Measurements from ENCODE around the gene C1orf216.

C1orf216 gene

DNA sequence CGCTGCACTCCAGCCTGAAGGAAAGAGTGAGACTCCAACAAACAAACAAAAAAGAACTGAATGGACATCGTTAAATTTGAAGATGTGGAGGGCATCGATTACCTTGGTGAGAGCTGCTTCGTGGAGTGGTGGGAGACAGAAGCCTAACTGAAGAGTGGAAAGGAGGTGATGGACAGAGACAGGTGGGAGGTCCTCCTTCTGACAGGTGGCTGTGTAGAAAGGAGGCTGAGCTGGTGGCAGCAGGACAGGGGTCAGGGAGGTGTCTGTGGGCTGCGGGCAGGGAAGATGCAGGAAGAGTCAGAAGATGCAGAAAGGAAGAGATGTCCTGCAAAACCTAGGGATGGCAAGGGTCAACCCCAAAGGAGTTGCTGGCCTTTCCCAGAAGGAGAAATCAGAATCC, 30.5 kb downstream of the C1orf216 start:
- no peak overlapping the region for H3K4me3 ChIP-seq (ENCODE audit: control insufficient read depth, low read depth, low read length)
- TF ChIP-seq, protein P1, sequence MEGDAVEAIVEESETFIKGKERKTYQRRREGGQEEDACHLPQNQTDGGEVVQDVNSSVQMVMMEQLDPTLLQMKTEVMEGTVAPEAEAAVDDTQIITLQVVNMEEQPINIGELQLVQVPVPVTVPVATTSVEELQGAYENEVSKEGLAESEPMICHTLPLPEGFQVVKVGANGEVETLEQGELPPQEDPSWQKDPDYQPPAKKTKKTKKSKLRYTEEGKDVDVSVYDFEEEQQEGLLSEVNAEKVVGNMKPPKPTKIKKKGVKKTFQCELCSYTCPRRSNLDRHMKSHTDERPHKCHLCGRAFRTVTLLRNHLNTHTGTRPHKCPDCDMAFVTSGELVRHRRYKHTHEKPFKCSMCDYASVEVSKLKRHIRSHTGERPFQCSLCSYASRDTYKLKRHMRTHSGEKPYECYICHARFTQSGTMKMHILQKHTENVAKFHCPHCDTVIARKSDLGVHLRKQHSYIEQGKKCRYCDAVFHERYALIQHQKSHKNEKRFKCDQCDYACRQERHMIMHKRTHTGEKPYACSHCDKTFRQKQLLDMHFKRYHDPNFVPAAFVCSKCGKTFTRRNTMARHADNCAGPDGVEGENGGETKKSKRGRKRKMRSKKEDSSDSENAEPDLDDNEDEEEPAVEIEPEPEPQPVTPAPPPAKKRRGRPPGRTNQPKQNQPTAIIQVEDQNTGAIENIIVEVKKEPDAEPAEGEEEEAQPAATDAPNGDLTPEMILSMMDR (IDR thresholded peaks at IDR 0.05; ENCODE audit: control insufficient read depth, insufficient read depth, low read depth, low read length, missing control alignments) = no peak
- DNase-seq (ENCODE audit: low read depth) = no peak

DNA sequence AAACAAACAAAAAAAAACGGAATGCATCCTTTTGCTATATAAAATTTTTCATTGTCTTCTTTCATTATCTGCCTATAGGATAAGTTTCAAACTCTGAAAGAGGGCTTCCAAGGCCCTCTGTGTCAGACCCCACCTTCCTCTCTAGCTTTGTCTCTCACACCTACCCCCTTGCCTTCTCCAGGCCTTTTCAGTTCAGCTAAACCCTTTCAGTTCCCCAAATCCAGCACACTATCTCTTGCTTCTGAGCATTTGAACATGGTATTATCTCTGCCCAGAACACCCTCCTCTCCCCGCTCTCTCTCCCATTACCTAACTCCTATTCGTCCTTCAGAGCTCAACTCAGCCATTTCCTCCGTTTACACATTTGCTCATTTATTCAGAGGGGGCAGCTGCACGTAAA, 35.7 kb downstream of the C1orf216 start:
- no peak overlapping the region for H3K4me3 ChIP-seq (ENCODE audit: control insufficient read depth, low read depth, low read length)
- no peak for DNase-seq (ENCODE audit: low read depth)
- TF ChIP-seq, protein P1 (IDR thresholded peaks at IDR 0.05; ENCODE audit: control insufficient read depth, insufficient read depth, low read depth, low read length, missing control alignments) = no peak

DNA sequence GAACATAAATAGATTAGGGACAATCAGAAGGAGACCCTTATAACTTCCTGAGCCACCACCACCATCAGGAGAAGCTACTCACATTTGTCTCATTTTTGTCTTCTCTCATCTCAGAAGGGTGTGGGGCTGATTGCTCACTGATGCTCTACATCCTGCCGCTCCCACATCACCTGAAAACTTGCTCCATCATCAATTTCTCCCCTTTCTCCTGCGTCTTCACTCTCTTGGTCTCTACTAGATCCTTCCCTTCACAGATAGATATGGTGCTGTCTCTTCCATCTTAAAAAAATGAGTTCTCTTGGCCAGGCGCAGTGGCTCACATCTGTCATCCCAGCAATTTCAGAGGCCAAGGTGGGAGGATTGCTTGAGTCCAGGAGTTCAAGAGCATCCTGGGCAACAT, 38.4 kb downstream of the C1orf216 start:
- no peak overlapping the region for H3K4me3 ChIP-seq (ENCODE audit: control insufficient read depth, low read depth, low read length)
- TF ChIP-seq, protein P1 (IDR thresholded peaks at IDR 0.05; ENCODE audit: control insufficient read depth, insufficient read depth, low read depth, low read length, missing control alignments) = no peak
- DNase-seq (ENCODE audit: low read depth) = no peak

DNA sequence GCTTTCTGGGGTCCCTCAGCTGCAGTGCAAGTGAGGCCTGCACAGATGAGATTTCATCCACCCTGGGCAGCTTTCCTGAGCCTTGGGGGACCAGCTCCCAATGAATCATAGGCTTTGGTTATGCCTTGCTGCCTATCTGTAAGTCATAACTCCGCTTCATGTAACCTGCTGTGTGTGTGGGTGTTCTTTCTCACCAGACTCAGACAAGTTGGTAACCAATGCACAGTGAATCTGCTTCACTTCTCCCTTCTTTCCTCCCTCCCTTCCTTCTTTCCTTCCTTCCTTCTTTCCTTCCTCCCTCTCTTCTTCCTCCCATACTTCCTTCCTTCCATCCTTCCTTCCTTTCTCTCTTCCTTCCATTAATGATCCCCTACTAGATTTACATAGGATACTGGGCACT, 42.9 kb downstream of the C1orf216 start:
- TF ChIP-seq, protein P1 (IDR thresholded peaks at IDR 0.05; ENCODE audit: control insufficient read depth, insufficient read depth, low read depth, low read length, missing control alignments) = no peak
- no peak for DNase-seq (ENCODE audit: low read depth)
- H3K4me3 ChIP-seq (ENCODE audit: control insufficient read depth, low read depth, low read length) = no peak overlapping the region

DNA sequence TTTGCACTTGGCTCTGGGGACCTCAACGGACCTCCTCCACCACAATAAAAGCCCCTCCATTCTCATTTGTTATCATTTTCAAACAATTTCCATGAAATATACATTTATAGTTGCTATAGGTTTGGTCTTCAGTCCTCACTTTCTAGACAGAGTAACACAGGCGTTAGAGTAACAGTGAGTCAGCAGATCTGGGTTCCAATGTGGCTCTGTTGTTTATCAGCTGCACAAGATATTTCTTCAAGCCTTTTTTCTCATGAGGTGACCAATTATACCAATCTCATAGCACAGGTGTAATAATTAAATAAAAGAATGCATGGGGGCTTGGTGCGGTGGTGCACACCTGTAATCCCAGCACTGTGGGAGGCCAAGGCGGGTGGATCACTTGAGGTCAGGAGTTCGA, 44.6 kb downstream of the C1orf216 start:
- TF ChIP-seq, protein P1 (IDR thresholded peaks at IDR 0.05; ENCODE audit: control insufficient read depth, insufficient read depth, low read depth, low read length, missing control alignments) = no peak
- DNase-seq (ENCODE audit: low read depth) = no peak
- H3K4me3 ChIP-seq (ENCODE audit: control insufficient read depth, low read depth, low read length) = no peak overlapping the region

DNA sequence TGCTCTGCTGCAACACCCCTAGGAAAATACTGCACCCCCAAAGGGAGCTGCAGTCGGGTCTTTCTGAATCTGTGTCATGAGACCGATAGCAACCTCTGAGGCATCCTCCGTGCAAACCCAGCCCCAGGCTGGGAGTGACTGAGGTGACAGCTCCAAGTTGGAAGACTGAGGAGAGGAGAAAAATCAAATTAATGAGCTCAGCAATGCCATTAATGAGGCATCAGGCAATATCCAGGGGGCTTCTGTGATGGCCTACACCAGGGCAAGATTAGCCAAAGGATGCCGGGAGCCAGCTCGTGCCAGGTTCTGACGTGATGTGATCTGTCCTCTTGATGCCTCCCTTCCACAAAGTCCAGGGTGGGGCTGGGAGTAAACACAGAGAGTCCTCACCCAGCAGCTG, 46.6 kb downstream of the C1orf216 start:
- TF ChIP-seq, protein P1 (IDR thresholded peaks at IDR 0.05; ENCODE audit: control insufficient read depth, insufficient read depth, low read depth, low read length, missing control alignments) = no peak
- H3K4me3 ChIP-seq (ENCODE audit: control insufficient read depth, low read depth, low read length) = no peak overlapping the region

DNA sequence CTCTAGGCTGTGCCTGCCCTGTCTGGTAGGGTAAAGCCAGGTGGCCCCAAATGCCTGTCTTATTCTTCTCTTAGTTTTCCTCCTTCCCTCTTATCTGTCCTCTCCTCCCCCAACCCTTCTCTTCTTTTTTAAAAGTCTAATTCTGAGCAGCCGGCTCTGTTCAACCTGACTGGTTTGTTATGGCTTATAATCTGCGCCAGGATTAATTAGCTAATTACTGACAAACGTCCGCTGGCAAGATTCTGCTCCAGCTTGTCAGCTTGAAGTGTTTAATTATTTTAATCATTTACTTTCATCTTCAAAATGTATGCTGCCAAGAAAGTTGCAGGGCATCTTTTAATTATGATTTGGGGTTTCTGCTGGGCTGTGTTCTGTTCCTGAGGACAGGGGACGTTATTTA, 50.2 kb downstream of the C1orf216 start:
- H3K4me3 ChIP-seq (ENCODE audit: control insufficient read depth, low read depth, low read length) = no peak overlapping the region
- DNase-seq (ENCODE audit: low read depth) = no peak
- TF ChIP-seq, protein P1 (IDR thresholded peaks at IDR 0.05; ENCODE audit: control insufficient read depth, insufficient read depth, low read depth, low read length, missing control alignments) = no peak

More for the DNA sequence above, 46.6 kb downstream of the C1orf216 start:
- no peak for DNase-seq (ENCODE audit: low read depth)

Measured in AG09309 (cell line).